ENCODE measurements around the gene FBXO8.

- TF ChIP-seq CTCF (IDR thresholded peaks at IDR 0.05), result no peak
- no peak for TF ChIP-seq POLR2A (IDR thresholded peaks at IDR 0.05)
These were observed 22.5 kb upstream of the FBXO8 start for GRCh38 chr4:174305961-174306360.
